HepG2 (cell line): ENCODE results near the gene TCP11L1. TPM values are rescaled to one million over a fixed set of nuclear protein-coding genes. Genes with fewer than 3 reads are reported as not detected.
A peak's percentile ranks its signal among the peaks of the same experiment; 100 is the strongest.

Experiments
- CHCHD3 ChIP-seq: sonication (generic); formaldehyde crosslinking; IDR thresholded peaks from 2 replicates; pipeline ENCODE4 v1.8.0; 2022; ENCODE audit warnings: mild to moderate bottlenecking, missing genetic modification reagents, moderate library complexity
- EP300 ChIP-seq, 3 experiments: sonication (generic) in 1 of 3; formaldehyde crosslinking in 1 of 3; IDR thresholded peaks; 2 replicates each; pipeline versions ENCODE4 v1.5.1 to v1.6.1; 2011 to 2020; ENCODE audit warnings: low read depth in 2 of 3, low read length in 2 of 3, borderline replicate concordance in 1 of 3, improper control_type of control experiment in 1 of 3, mild to moderate bottlenecking in 1 of 3, missing genetic modification reagents in 1 of 3, moderate library complexity in 1 of 3
- FIP1L1 ChIP-seq: fragments of 200-400 bp; formaldehyde crosslinking; IDR thresholded peaks from 2 replicates; pipeline ENCODE4 v1.6.1; 2018; ENCODE audit warnings: low read depth, mild to moderate bottlenecking, low read length, moderate library complexity, borderline replicate concordance; ENCODE audit not compliant: insufficient read depth
- SAP130 ChIP-seq: IDR thresholded peaks from 2 replicates; pipeline ENCODE4 v1.6.1; 2016; ENCODE audit warnings: low read depth
- SYNCRIP ChIP-seq: fragments of 200-400 bp; formaldehyde crosslinking; IDR thresholded peaks from 2 replicates; pipeline ENCODE4 v1.6.1; 2018; ENCODE audit warnings: mild to moderate bottlenecking, low read depth, low read length; ENCODE audit not compliant: insufficient read depth
- ZFP41 ChIP-seq: sonication (generic); formaldehyde crosslinking; IDR thresholded peaks from 2 replicates; pipeline ENCODE4 v1.4.0; 2020; ENCODE audit warnings: mild to moderate bottlenecking, missing genetic modification reagents, borderline replicate concordance
- ZNF331 ChIP-seq: sonication (generic); formaldehyde crosslinking; IDR thresholded peaks from 2 replicates; pipeline ENCODE4 v1.4.0; 2020; ENCODE audit warnings: missing genetic modification reagents
- ZNF432 ChIP-seq: sonication (generic); formaldehyde crosslinking; IDR thresholded peaks from 2 replicates; pipeline ENCODE4 v1.5.0; 2020; ENCODE audit warnings: missing genetic modification reagents, mild to moderate bottlenecking, borderline replicate concordance
- ZNF850 ChIP-seq: sonication (generic); formaldehyde crosslinking; conservative IDR thresholded peaks from 2 replicates; pipeline ENCODE4 v1.9.0; 2021; ENCODE audit warnings: mild to moderate bottlenecking, missing genetic modification reagents
- polyA plus RNA-seq, 8 experiments: library from polyadenylated mRNA; depleted of rRNA in 3 of 8; stranded (reverse) in 7 of 8; unstranded in 1 of 8; fragments of >200 nt; fragmentation: Illumina TruSeq in 4 of 8; extraction: Trizol in 4 of 8; gene quantifications; 2 replicates each; pipeline versions ENCODE4 v1.2.1 to v1.2.3, GENCODE V29; 2011 to 2016; ENCODE audit warnings: low read depth in 4 of 8, missing spikeins in 1 of 8, mixed read lengths in 1 of 8; ENCODE audit not compliant: insufficient read depth in 1 of 8
- total RNA-seq, 5 experiments: library from RNA; depleted of rRNA; stranded (reverse); fragments of >200 nt; fragmentation: Illumina TruSeq; extraction: Trizol; gene quantifications; 2 replicates each; pipeline ENCODE4 v1.2.3, GENCODE V29; 2016; ENCODE audit warnings: low read depth in 1 of 5
- TF ChIP-seq, protein P1 (sequence below): sonication (generic); formaldehyde crosslinking; IDR thresholded peaks from 2 replicates; pipeline ENCODE4 v1.5.0; 2020; ENCODE audit warnings: mild to moderate bottlenecking, missing genetic modification reagents, borderline replicate concordance
- TF ChIP-seq, protein P2 (sequence below): sonication (generic); formaldehyde crosslinking; IDR thresholded peaks from 2 replicates; pipeline ENCODE4 v1.4.0; 2020; ENCODE audit warnings: missing genetic modification reagents
- TF ChIP-seq, protein P3 (sequence below): sonication (generic); formaldehyde crosslinking; IDR thresholded peaks from 2 replicates; pipeline ENCODE4 v1.4.0; 2020; ENCODE audit warnings: mild to moderate bottlenecking, missing genetic modification reagents, borderline replicate concordance

Gene TCP11L1
- total and polyA plus RNA-seq, 2 of the 13 experiments (the other 11 are each of a cell fraction or from before 2014, with no cell fraction given): 7.9 to 10.1 TPM

DNA sequence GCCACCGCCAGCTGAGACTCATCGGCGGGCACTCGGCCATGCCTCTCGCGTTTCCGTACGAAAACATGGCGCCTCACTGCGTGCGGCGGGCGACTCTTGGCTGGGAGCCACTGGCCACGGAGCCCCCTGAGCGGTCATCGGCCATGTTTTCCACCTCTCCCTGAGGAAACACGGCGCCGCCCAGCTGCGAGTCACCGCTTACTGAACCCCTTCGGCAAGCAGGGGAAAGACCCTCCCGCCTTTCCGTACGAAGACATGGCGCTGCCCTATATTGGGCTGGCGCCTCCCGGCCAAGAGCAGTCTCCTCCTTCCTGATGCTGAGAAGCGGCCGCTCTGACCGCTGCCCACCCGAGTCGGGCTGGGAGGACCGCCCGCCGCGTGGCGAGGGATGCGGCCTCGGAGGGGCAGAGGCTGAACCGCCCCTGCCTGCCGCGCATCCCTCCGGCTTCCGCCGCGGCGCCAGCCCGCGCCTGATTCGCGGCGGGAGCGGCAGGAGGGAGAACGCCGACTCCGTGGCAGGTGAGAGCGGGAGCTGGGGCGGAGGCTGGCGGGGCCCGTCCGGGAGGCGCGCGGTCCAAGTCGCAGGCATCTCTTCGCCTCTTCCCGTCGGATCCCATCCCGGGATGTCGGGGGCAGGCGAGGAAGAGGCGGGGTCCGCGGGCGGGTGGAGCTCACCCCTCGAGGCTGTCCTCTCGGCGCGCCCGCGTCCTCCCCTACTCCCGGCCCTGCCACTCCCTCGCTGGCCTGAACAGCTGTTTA lies at the start of gene TCP11L1 (continued):
- TF ChIP-seq, protein P1, sequence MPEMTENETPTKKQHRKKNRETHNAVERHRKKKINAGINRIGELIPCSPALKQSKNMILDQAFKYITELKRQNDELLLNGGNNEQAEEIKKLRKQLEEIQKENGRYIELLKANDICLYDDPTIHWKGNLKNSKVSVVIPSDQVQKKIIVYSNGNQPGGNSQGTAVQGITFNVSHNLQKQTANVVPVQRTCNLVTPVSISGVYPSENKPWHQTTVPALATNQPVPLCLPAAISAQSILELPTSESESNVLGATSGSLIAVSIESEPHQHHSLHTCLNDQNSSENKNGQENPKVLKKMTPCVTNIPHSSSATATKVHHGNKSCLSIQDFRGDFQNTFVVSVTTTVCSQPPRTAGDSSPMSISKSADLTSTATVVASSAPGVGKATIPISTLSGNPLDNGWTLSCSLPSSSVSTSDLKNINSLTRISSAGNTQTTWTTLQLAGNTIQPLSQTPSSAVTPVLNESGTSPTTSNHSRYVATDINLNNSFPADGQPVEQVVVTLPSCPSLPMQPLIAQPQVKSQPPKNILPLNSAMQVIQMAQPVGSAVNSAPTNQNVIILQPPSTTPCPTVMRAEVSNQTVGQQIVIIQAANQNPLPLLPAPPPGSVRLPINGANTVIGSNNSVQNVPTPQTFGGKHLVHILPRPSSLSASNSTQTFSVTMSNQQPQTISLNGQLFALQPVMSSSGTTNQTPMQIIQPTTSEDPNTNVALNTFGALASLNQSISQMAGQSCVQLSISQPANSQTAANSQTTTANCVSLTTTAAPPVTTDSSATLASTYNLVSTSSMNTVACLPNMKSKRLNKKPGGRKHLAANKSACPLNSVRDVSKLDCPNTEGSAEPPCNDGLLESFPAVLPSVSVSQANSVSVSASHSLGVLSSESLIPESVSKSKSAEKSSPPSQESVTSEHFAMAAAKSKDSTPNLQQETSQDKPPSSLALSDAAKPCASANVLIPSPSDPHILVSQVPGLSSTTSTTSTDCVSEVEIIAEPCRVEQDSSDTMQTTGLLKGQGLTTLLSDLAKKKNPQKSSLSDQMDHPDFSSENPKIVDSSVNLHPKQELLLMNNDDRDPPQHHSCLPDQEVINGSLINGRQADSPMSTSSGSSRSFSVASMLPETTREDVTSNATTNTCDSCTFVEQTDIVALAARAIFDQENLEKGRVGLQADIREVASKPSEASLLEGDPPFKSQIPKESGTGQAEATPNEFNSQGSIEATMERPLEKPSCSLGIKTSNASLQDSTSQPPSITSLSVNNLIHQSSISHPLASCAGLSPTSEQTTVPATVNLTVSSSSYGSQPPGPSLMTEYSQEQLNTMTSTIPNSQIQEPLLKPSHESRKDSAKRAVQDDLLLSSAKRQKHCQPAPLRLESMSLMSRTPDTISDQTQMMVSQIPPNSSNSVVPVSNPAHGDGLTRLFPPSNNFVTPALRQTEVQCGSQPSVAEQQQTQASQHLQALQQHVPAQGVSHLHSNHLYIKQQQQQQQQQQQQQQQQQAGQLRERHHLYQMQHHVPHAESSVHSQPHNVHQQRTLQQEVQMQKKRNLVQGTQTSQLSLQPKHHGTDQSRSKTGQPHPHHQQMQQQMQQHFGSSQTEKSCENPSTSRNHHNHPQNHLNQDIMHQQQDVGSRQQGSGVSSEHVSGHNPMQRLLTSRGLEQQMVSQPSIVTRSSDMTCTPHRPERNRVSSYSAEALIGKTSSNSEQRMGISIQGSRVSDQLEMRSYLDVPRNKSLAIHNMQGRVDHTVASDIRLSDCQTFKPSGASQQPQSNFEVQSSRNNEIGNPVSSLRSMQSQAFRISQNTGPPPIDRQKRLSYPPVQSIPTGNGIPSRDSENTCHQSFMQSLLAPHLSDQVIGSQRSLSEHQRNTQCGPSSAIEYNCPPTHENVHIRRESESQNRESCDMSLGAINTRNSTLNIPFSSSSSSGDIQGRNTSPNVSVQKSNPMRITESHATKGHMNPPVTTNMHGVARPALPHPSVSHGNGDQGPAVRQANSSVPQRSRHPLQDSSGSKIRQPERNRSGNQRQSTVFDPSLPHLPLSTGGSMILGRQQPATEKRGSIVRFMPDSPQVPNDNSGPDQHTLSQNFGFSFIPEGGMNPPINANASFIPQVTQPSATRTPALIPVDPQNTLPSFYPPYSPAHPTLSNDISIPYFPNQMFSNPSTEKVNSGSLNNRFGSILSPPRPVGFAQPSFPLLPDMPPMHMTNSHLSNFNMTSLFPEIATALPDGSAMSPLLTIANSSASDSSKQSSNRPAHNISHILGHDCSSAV (CRISPR knock-in tag): no peak
- TF ChIP-seq SYNCRIP (no peak), CHCHD3 (CRISPR knock-in tag) (no peak), ZNF331 (peak; percentile 86), ZNF850 (CRISPR knock-in tag) (0 out of 2 replicates have a peak, but pooled peaks have one; percentile 63), EP300 (IDR thresholded peaks at IDR 0.05; ENCODE audit: low read depth in 2 of 2, low read length in 2 of 2) (no peak), EP300 (CRISPR knock-in tag; IDR thresholded peaks at IDR 0.05; ENCODE audit: borderline replicate concordance) (peak; percentile 27; the same call in 1 of the 2 replicates), ZFP41 (CRISPR knock-in tag) (no peak), SAP130 (CRISPR knock-in tag) (peak; percentile 68), FIP1L1 (no peak), ZNF432 (CRISPR knock-in tag) (no peak)
- TF ChIP-seq, protein P2, sequence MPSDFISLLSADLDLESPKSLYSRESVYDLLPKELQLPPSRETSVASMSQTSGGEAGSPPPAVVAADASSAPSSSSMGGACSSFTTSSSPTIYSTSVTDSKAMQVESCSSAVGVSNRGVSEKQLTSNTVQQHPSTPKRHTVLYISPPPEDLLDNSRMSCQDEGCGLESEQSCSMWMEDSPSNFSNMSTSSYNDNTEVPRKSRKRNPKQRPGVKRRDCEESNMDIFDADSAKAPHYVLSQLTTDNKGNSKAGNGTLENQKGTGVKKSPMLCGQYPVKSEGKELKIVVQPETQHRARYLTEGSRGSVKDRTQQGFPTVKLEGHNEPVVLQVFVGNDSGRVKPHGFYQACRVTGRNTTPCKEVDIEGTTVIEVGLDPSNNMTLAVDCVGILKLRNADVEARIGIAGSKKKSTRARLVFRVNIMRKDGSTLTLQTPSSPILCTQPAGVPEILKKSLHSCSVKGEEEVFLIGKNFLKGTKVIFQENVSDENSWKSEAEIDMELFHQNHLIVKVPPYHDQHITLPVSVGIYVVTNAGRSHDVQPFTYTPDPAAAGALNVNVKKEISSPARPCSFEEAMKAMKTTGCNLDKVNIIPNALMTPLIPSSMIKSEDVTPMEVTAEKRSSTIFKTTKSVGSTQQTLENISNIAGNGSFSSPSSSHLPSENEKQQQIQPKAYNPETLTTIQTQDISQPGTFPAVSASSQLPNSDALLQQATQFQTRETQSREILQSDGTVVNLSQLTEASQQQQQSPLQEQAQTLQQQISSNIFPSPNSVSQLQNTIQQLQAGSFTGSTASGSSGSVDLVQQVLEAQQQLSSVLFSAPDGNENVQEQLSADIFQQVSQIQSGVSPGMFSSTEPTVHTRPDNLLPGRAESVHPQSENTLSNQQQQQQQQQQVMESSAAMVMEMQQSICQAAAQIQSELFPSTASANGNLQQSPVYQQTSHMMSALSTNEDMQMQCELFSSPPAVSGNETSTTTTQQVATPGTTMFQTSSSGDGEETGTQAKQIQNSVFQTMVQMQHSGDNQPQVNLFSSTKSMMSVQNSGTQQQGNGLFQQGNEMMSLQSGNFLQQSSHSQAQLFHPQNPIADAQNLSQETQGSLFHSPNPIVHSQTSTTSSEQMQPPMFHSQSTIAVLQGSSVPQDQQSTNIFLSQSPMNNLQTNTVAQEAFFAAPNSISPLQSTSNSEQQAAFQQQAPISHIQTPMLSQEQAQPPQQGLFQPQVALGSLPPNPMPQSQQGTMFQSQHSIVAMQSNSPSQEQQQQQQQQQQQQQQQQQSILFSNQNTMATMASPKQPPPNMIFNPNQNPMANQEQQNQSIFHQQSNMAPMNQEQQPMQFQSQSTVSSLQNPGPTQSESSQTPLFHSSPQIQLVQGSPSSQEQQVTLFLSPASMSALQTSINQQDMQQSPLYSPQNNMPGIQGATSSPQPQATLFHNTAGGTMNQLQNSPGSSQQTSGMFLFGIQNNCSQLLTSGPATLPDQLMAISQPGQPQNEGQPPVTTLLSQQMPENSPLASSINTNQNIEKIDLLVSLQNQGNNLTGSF: 0 out of 2 replicates have a peak, but pooled peaks have one; percentile 53
- TF ChIP-seq, protein P3, sequence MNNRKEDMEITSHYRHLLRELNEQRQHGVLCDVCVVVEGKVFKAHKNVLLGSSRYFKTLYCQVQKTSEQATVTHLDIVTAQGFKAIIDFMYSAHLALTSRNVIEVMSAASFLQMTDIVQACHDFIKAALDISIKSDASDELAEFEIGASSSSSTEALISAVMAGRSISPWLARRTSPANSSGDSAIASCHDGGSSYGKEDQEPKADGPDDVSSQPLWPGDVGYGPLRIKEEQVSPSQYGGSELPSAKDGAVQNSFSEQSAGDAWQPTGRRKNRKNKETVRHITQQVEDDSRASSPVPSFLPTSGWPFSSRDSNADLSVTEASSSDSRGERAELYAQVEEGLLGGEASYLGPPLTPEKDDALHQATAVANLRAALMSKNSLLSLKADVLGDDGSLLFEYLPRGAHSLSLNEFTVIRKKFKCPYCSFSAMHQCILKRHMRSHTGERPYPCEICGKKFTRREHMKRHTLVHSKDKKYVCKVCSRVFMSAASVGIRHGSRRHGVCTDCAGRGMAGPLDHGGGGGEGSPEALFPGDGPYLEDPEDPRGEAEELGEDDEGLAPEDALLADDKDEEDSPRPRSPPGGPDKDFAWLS (CRISPR knock-in tag): no peak
